Right atrium auricular region (tissue), 2 donors: ENCODE data around the gene RBM33. TPM values are rescaled to one million over a fixed set of nuclear protein-coding genes. Genes with fewer than 3 reads are reported as not detected.
"Not testable (repeated sequence)": the region's sequence is repeated elsewhere in the genome, so short reads cannot be mapped to it uniquely, and the experiment has no call there.

Experiments
- DNase-seq: peaks from one replicate; pipeline ENCODE4 v3.0.0-alpha.2; 2019; ENCODE audit warnings: low spot score
- H3K27ac ChIP-seq, 2 donors: fragments of 200-600 bp; sonication (generic); 1 replicate in 1 of 2; 2 replicates in 1 of 2; pipeline ENCODE4 v1.5.1; 2016 to 2019
- H3K27me3 ChIP-seq, 2 donors: fragments of 200-600 bp; sonication (generic); one replicate each; pipeline versions ENCODE4 v1.5.1 to v1.6.0; 2017 to 2019
- H3K36me3 ChIP-seq: fragments of 200-600 bp; sonication (generic); one replicate; pipeline ENCODE4 v1.5.1; 2016
- H3K4me1 ChIP-seq, 2 donors: fragments of 200-600 bp; sonication (generic); one replicate each; pipeline versions ENCODE4 v1.5.1 to v1.6.0; 2017 to 2019
- H3K4me3 ChIP-seq, 2 donors: fragments of 200-600 bp; sonication (generic); 1 replicate in 1 of 2; 2 replicates in 1 of 2; pipeline ENCODE4 v1.5.1; 2017 to 2019; ENCODE audit warnings: mild to moderate bottlenecking in 1 of 2, moderate library complexity in 1 of 2
- H3K9me3 ChIP-seq, 2 donors: fragments of 200-600 bp; sonication (generic); one replicate each; pipeline ENCODE4 v1.5.1; 2019
- total RNA-seq, 2 donors: library from RNA; depleted of rRNA; stranded (reverse); fragments of >200 nt; gene quantifications; one replicate each; pipeline ENCODE4 v1.1.0, GENCODE V29; 2016
- TF ChIP-seq, protein P1 (sequence below), 2 donors: fragments of 200-600 bp; sonication (generic); IDR thresholded peaks; one replicate each; pipeline ENCODE4 v1.5.1; 2019; ENCODE audit warnings: antibody characterized with exemption in 2 of 2

The RBM33 gene
- total RNA-seq, 2 donors from 2014 or later, result 15.4 to 21.0 TPM

DNA sequence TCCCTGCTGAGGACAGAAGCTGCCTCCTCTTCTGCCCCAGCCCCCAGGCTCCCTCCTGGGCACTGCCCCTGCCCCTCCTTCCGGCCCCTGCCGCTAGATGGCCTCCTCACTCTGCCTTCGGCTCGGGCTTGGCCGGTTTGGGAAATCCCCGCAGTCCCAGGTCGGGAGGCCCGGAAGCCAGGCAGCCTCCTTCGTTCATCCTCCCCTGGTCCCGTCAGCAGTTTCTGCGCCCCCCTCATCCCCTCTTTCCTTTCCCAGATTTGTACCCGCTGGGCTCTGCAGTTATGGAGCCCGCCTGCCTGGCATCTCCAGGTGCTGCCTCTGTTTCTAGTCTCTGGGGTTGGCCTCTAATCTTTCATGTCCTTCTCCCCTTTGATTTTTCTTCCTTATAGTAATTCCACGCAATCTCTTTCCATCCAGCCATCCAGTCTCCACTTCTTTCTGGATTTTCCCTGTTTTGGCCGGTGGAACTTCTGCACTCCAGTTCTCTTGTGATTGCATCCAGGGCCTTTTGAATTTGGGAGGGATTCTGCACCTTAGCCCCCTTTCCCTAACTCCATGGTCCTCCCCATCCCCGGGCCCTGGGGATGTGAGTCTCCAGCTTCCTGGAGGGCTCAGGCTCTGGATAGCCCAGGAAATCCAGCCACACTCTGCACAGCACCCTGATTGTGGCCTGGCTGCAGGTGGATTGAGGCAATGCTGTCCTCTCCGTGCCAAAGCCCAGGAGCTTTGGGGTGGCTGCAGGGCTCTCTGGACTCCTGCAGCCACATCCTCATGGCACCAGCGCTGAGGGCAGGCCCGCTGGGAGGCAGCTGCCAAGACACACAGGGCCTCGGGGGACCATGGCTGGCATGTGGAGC, 171.1 kb downstream of the RBM33 start:
- H3K4me1 ChIP-seq, result peaks cover 0 to 5% of the 10 kb centered on the region in 2 donors
- no peaks in the 10 kb centered on the region for H3K36me3 ChIP-seq
- no peaks in the 10 kb centered on the region for H3K9me3 ChIP-seq
- no peak overlapping the region for H3K27ac ChIP-seq
- DNase-seq, result no peak
- TF ChIP-seq, protein P1, sequence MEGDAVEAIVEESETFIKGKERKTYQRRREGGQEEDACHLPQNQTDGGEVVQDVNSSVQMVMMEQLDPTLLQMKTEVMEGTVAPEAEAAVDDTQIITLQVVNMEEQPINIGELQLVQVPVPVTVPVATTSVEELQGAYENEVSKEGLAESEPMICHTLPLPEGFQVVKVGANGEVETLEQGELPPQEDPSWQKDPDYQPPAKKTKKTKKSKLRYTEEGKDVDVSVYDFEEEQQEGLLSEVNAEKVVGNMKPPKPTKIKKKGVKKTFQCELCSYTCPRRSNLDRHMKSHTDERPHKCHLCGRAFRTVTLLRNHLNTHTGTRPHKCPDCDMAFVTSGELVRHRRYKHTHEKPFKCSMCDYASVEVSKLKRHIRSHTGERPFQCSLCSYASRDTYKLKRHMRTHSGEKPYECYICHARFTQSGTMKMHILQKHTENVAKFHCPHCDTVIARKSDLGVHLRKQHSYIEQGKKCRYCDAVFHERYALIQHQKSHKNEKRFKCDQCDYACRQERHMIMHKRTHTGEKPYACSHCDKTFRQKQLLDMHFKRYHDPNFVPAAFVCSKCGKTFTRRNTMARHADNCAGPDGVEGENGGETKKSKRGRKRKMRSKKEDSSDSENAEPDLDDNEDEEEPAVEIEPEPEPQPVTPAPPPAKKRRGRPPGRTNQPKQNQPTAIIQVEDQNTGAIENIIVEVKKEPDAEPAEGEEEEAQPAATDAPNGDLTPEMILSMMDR (IDR thresholded peaks at IDR 0.05), result peak in 1 of 2 donors; percentile 67
- peaks cover under 1 to 14% of the 10 kb centered on the region in 2 donors for H3K27me3 ChIP-seq
- H3K4me3 ChIP-seq, result no peak overlapping the region

DNA sequence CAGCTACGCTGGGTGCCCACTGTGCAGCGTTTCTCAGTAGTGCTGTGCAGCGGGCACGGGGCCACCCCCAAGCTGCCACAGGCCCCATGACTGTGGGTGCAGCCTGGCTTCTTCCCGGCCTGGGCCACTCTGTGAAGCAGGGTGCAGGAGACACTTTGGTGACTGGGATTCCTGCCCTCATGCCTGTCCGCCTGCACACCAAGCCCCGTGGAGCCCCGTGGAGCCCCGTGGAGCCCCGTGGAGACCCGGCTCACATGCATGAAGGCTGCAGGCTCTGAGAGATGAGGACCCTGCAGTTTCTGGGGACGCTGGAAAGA, 171.7 kb downstream of the RBM33 start:
- H3K4me1 ChIP-seq, result peaks cover 0 to 4% of the 10 kb centered on the region in 2 donors
- no peaks in the 10 kb centered on the region for H3K9me3 ChIP-seq
- H3K27ac ChIP-seq, result no peak overlapping the region
- TF ChIP-seq, protein P1 (IDR thresholded peaks at IDR 0.05), result no peak
- H3K27me3 ChIP-seq, result peaks cover 0 to 10% of the 10 kb centered on the region in 2 donors
- DNase-seq, result no peak
- no peaks in the 10 kb centered on the region for H3K36me3 ChIP-seq
- no peak overlapping the region for H3K4me3 ChIP-seq

DNA sequence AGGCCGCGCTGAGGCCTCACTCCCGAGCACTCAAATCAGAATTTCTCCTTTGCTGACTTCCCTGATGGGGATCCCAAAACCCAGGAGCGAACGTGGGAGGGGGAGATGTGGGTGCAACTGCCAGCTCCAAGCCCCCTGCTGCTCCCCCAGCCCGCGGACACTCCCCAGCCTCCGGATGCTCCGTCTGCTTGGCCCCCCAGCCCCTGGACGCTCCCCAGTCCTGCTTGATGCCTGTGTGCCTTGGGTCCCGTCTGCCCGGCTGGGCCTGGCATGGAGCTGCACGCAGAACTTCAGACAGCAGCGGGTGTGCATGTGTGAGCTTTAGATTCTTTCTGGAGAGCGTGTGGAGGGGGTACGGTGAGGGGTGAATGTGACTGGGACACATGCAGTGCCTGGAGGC, 172.5 kb downstream of the RBM33 start:
- Histone ChIP-seq H3K9me3 (no peaks in the 10 kb centered on the region), H3K36me3 (no peaks in the 10 kb centered on the region), H3K27me3 (peaks cover 0 to 5% of the 10 kb centered on the region in 2 donors), H3K4me3 (no peak overlapping the region), H3K27ac (no peak overlapping the region), H3K4me1 (peaks cover 0 to under 1% of the 10 kb centered on the region in 2 donors)
- TF ChIP-seq, protein P1 (IDR thresholded peaks at IDR 0.05), result no peak
- no peak for DNase-seq

DNA sequence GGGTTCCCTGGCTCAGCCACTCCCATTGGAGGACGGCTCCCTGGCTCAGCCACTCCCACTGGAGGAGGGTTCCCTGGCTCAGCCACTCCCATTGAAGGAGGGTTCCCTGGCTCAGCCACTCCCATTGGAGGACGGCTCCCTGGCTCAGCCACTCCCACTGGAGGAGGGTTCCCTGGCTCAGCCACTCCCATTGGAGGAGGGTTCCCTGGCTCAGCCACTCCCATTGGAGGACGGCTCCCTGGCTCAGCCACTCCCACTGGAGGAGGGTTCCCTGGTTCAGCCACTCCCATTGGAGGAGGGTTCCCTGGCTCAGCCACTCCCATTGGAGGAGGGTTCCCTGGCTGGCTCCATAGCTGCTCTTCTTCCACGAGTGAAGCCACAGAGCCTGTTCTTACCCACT, 173.1 kb downstream of the RBM33 start:
- not testable (repeated sequence) for H3K27me3 ChIP-seq, DNase-seq, H3K36me3 ChIP-seq, H3K27ac ChIP-seq, H3K4me3 ChIP-seq, H3K9me3 ChIP-seq, H3K4me1 ChIP-seq

DNA sequence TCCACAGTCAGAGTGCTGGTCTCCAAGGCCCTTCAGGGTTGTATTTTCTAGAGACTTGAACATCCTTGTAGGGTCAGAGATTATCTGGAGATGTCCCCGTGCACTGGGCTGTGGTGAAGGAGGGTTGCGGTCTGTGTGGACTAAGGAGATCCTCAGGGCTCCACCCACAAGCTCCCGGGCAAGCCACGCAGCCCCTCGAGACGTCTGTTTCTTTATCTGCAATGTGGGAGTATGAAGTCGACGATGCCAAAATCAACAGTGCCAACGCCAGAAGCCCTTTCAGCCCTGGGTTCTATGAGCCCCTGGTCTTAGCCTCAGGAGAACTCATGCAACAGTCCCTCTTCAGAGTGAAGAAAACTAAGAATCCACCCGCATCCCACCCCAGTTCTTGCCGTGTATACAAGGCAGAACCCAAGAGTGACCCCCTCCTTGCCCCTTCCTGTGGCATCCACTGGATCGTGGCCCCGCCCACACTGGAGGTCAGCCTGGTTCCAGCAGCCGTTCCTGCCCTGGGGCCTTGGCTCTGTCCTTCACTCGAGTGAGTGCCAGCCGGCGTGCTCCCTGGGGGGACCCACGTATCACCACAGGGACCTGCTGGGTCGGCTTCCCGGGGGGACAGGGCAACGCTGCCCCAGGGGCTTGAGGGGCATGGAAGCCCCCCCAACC, 173.8 kb downstream of the RBM33 start:
- H3K36me3 ChIP-seq, result no peaks in the 10 kb centered on the region
- peaks cover 0 to 5% of the 10 kb centered on the region in 2 donors for H3K27me3 ChIP-seq
- TF ChIP-seq, protein P1 (IDR thresholded peaks at IDR 0.05), result no peak
- no peaks in the 10 kb centered on the region for H3K9me3 ChIP-seq
- H3K4me3 ChIP-seq, result no peak overlapping the region
- no peaks in the 10 kb centered on the region for H3K4me1 ChIP-seq
- DNase-seq, result no peak
- no peak overlapping the region for H3K27ac ChIP-seq

DNA sequence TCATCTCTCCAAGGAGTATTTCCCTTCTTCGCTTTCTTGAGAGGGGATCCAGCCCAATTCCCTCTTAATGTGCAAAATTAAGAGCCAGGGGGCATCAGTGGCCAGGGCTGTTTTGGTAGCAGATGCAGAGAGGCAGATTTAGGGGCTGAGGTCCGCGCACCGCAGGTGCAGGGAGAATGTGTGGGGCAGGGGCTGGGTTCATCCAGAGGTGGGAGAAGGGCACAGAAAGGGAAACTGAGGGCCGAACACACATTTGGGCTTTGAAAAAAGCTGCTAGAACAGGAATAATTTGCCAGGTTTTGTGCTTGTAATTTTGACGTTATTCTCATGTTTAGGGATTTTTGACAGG, 174.3 kb downstream of the RBM33 start:
- Histone ChIP-seq H3K27me3 (peaks cover 0 to 5% of the 10 kb centered on the region in 2 donors), H3K4me3 (no peak overlapping the region), H3K4me1 (no peaks in the 10 kb centered on the region), H3K27ac (no peak overlapping the region), H3K9me3 (no peaks in the 10 kb centered on the region), H3K36me3 (no peaks in the 10 kb centered on the region)
- TF ChIP-seq, protein P1 (IDR thresholded peaks at IDR 0.05), result no peak
- no peak for DNase-seq
